OCI-LY1 (cell line): Measurements from ENCODE around the gene COLEC12.

ENCODE experiments used
- H2AFZ ChIP-seq: fragments of 200-600 bp; sonication (generic), shearing (Covaris generic); 2 replicates; pipeline ENCODE4 v1.6.0; 2014; ENCODE audit warnings: antibody characterized with exemption, mild to moderate bottlenecking, low read length
- H3F3A ChIP-seq: fragments of 200-600 bp; sonication (generic), shearing (Covaris generic); 2 replicates; pipeline ENCODE4 v1.6.0; 2014; ENCODE audit warnings: mild to moderate bottlenecking, antibody characterized with exemption, low read length, moderate library complexity; ENCODE audit not compliant: insufficient read depth
- H3K27ac ChIP-seq: fragments of 200-600 bp; sonication (generic); 2 replicates; pipeline ENCODE4 v1.5.1; 2014; ENCODE audit warnings: low read length, mixed run types, mild to moderate bottlenecking, low read depth; ENCODE audit not compliant: poor library complexity, severe bottlenecking
- H3K27me3 ChIP-seq: fragments of 200-600 bp; sonication (generic); 2 replicates; pipeline ENCODE4 v1.6.0; 2014; ENCODE audit warnings: antibody characterized with exemption, mild to moderate bottlenecking, low read length, moderate library complexity; ENCODE audit not compliant: insufficient read depth
- H3K36me3 ChIP-seq: fragments of 200-600 bp; sonication (generic); 2 replicates; pipeline ENCODE4 v1.6.1; 2014; ENCODE audit warnings: mild to moderate bottlenecking, antibody characterized with exemption, low read length, moderate library complexity, mixed read lengths; ENCODE audit not compliant: insufficient read depth
- H3K4me1 ChIP-seq: fragments of 200-600 bp; sonication (generic); 2 replicates; pipeline ENCODE4 v1.5.1; 2014; ENCODE audit warnings: mild to moderate bottlenecking, low read length, moderate library complexity; ENCODE audit not compliant: insufficient read depth, severe bottlenecking
- H3K4me2 ChIP-seq: fragments of 200-600 bp; sonication (generic), shearing (Covaris generic); 2 replicates; pipeline ENCODE4 v1.6.1; 2014; ENCODE audit warnings: low read length
- H3K4me3 ChIP-seq: fragments of 200-600 bp; sonication (generic); 2 replicates; pipeline ENCODE4 v1.5.1; 2014; ENCODE audit warnings: low read length, low read depth, mild to moderate bottlenecking, mixed read lengths; ENCODE audit not compliant: poor library complexity, severe bottlenecking
- H3K79me2 ChIP-seq: fragments of 200-600 bp; shearing (Covaris generic); 2 replicates; pipeline ENCODE4 v1.6.1; 2016; ENCODE audit warnings: mixed run types, low read length, mixed read lengths; ENCODE audit not compliant: insufficient read depth
- H3K9ac ChIP-seq: fragments of 200-600 bp; sonication (generic), shearing (Covaris generic); 2 replicates; pipeline ENCODE4 v1.6.1; 2014; ENCODE audit warnings: mild to moderate bottlenecking, low read length, mixed read lengths
- H3K9me2 ChIP-seq: fragments of 200-600 bp; sonication (generic), shearing (Covaris generic); 2 replicates; pipeline ENCODE4 v1.6.1; 2014; ENCODE audit warnings: low read depth, mild to moderate bottlenecking, low read length, mixed read lengths
- H3K9me3 ChIP-seq: fragments of 200-600 bp; shearing (Covaris generic); 2 replicates; pipeline ENCODE4 v1.6.1; 2014; ENCODE audit warnings: low read length, mixed read lengths
- H4K20me1 ChIP-seq: fragments of 200-600 bp; sonication (generic), shearing (Covaris generic); 2 replicates; pipeline ENCODE4 v1.6.0; 2016; ENCODE audit warnings: mild to moderate bottlenecking, low read length; ENCODE audit not compliant: insufficient read depth
- CTCF ChIP-seq: fragments of 200-600 bp; sonication (generic), shearing (Covaris generic); IDR thresholded peaks from 2 replicates; pipeline ENCODE4 v1.5.1; 2017; ENCODE audit warnings: mild to moderate bottlenecking, antibody characterized with exemption, low read length, moderate library complexity, mixed read lengths
- EZH2 ChIP-seq: fragments of 200-600 bp; sonication (generic), shearing (Covaris generic); IDR thresholded peaks from 2 replicates; pipeline ENCODE4 v1.8.0; 2017; ENCODE audit warnings: borderline replicate concordance, mixed run types, mild to moderate bottlenecking, antibody characterized with exemption, low read length, moderate library complexity, mixed read lengths

The COLEC12 gene

GRCh38 chr18:429030-429429 is 71.5 kb downstream of the COLEC12 start:
- Histone ChIP-seq H3F3A (no peaks in the 10 kb centered on the region), H3K9me2 (no peaks in the 10 kb centered on the region), H3K36me3 (no peaks in the 10 kb centered on the region), H3K4me1 (no peaks in the 10 kb centered on the region), H3K4me2 (no peak overlapping the region), H4K20me1 (no peaks in the 10 kb centered on the region), H3K79me2 (no peaks in the 10 kb centered on the region), H2AFZ (no peak overlapping the region), H3K27me3 (no peaks in the 10 kb centered on the region), H3K9ac (no peak overlapping the region), H3K9me3 (no peaks in the 10 kb centered on the region), H3K4me3 (no peak overlapping the region), H3K27ac (no peak overlapping the region)
- no peak for TF ChIP-seq CTCF
- TF ChIP-seq EZH2, result no peak

GRCh38 chr18:427005-427404 is 73.5 kb downstream of the COLEC12 start:
- no peak for TF ChIP-seq EZH2
- H4K20me1 ChIP-seq, result no peaks in the 10 kb centered on the region
- no peaks in the 10 kb centered on the region for H3K27me3 ChIP-seq
- H3K4me2 ChIP-seq, result no peak overlapping the region
- no peak overlapping the region for H3K9ac ChIP-seq
- no peaks in the 10 kb centered on the region for H3F3A ChIP-seq
- no peaks in the 10 kb centered on the region for H3K9me2 ChIP-seq
- no peak overlapping the region for H2AFZ ChIP-seq
- no peaks in the 10 kb centered on the region for H3K9me3 ChIP-seq
- no peaks in the 10 kb centered on the region for H3K79me2 ChIP-seq
- no peaks in the 10 kb centered on the region for H3K36me3 ChIP-seq
- no peak overlapping the region for H3K27ac ChIP-seq
- H3K4me3 ChIP-seq, result no peak overlapping the region
- no peaks in the 10 kb centered on the region for H3K4me1 ChIP-seq

DNA sequence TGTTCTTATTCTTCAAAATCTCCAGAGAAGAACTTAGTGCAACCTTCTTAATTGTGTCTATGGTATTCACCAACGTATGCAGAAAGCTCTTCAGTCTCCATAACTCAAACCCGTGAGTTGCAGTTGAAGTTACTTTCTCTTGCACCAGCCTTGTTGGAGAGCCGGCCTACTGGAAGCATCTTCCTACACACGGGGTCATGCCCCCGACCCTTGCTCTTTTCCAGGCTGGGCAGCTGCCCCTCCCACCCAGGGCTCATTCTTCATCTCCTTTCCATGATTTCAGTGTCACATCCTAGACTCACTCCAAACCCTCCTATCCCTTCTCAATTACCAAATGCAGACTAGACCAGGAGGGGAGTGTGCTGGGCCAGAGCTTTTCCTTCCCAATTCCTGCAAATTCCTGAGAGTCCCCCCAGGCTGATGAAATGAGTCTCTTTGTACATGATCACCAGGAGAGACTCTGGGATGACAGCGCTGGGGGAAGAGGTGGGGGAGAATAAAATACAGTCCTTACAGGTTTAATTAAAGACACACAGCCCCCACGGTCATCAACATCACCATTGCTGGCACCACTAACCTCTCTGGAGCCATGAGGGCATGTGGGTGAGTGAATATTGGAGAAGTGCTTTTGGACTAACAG is 75.3 kb downstream of the COLEC12 start:
- Histone ChIP-seq H2AFZ (no peak overlapping the region), H3K4me1 (no peaks in the 10 kb centered on the region), H3K4me2 (no peak overlapping the region), H3K27me3 (no peaks in the 10 kb centered on the region), H3K9ac (no peak overlapping the region), H3K9me3 (no peaks in the 10 kb centered on the region), H3K27ac (no peak overlapping the region), H4K20me1 (no peaks in the 10 kb centered on the region), H3K4me3 (no peak overlapping the region), H3F3A (no peaks in the 10 kb centered on the region), H3K36me3 (no peaks in the 10 kb centered on the region), H3K79me2 (no peaks in the 10 kb centered on the region), H3K9me2 (no peaks in the 10 kb centered on the region)
- TF ChIP-seq CTCF (no peak), EZH2 (no peak)

DNA sequence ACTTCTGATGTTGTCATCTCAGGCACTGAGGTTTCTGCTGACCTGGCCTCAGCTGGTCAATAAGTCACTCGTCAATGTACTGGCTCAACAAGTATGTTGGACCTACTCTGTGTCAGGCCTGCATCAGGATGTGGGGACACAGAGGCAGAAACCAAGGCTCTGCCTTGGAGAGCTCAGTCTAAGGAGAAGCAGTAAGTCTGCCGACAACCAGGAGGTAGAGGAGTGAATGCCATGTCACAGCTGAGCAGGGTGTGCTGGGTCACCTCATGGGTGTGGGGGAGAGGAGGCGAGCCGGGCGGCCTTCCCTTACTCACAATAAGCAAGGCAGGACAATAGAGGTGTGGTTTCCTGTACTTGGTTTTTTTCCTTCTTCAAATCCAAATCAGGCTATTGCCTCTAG is 75.8 kb downstream of the COLEC12 start:
- no peaks in the 10 kb centered on the region for H3K9me2 ChIP-seq
- no peaks in the 10 kb centered on the region for H3F3A ChIP-seq
- H3K27me3 ChIP-seq, result no peaks in the 10 kb centered on the region
- H3K27ac ChIP-seq, result no peak overlapping the region
- H4K20me1 ChIP-seq, result no peaks in the 10 kb centered on the region
- H3K79me2 ChIP-seq, result no peaks in the 10 kb centered on the region
- no peak overlapping the region for H3K9ac ChIP-seq
- no peaks in the 10 kb centered on the region for H3K9me3 ChIP-seq
- no peaks in the 10 kb centered on the region for H3K4me1 ChIP-seq
- H3K4me2 ChIP-seq, result no peak overlapping the region
- H3K4me3 ChIP-seq, result no peak overlapping the region
- H3K36me3 ChIP-seq, result no peaks in the 10 kb centered on the region
- no peak overlapping the region for H2AFZ ChIP-seq
- no peak for TF ChIP-seq EZH2
- TF ChIP-seq CTCF, result no peak
